Progenitor cell of endocrine pancreas (in vitro differentiated cells): ENCODE results near the gene KLK8. TPM values are rescaled to one million over a fixed set of nuclear protein-coding genes. Genes with fewer than 3 reads are reported as not detected.

ENCODE experiments used
- DNase-seq: peaks from one replicate; pipeline ENCODE4 v3.0.0; 2021; ENCODE audit warnings: low spot score; ENCODE audit not compliant: unreplicated experiment
- H3K27ac Mint-ChIP-seq: 2 replicates; pipeline ENCODE4 v1.8.0; 2021; ENCODE audit warnings: mild to moderate bottlenecking, moderate library complexity, mixed read lengths
- H3K27me3 Mint-ChIP-seq: 2 replicates; pipeline ENCODE4 v1.8.0; 2021; ENCODE audit warnings: mixed read lengths
- H3K36me3 Mint-ChIP-seq: 2 replicates; pipeline ENCODE4 v1.8.0; 2022; ENCODE audit warnings: mixed read lengths; ENCODE audit not compliant: insufficient read depth
- H3K4me1 Mint-ChIP-seq: 2 replicates; pipeline ENCODE4 v1.8.0; 2021; ENCODE audit warnings: low read depth, mixed read lengths
- H3K4me3 Mint-ChIP-seq: 2 replicates; pipeline ENCODE4 v1.8.0; 2021; ENCODE audit warnings: low read depth, mild to moderate bottlenecking, moderate library complexity, mixed read lengths
- H3K9me3 Mint-ChIP-seq: 2 replicates; pipeline ENCODE4 v1.8.0; 2021; ENCODE audit warnings: low read depth, mixed read lengths
- total RNA-seq: library from RNA; stranded (reverse); gene quantifications from 2 replicates; pipeline ENCODE4 v1.2.1, GENCODE V29; 2021
- TF ChIP-seq, protein P1 (sequence below): fragments of 200-600 bp; sonication (generic); IDR thresholded peaks from one replicate; pipeline ENCODE4 v1.5.0; 2021; ENCODE audit warnings: antibody characterized with exemption, mild to moderate bottlenecking; ENCODE audit not compliant: unreplicated experiment

KLK8 gene
- total RNA-seq, 1 donor from 2014 or later, result not detected

DNA sequence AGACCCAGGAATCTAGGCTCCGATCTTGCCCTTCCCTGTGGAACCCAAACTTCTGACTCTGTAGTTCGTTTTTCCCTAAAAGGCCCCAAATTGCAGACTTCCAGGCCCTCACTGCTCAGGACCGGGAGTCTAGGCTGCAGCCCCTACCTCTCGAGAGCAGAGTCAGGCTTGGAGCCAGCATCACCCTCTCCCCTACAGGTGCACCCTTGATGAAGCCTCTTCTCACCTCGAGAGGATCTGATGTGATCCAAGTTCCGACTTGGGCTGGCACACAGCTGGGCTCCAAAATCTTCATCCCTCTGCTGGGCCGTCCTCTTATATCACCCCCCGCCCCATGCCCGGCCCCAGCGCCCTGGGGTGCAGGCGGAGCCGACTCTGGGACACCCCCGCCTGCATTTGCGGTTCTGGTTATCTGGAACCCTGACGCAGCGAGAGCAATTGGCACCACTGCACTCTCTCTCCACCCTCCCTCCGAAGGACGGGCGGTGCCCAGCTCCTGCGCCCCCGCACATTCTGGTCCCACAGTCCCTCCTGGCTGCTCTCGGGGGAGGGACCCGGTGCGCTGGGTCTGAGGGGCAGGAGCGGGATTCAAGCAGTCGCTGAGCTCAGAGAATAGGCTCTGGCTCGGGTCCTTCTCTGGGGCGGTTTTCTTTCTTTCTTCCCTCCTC lies 17.6 kb downstream of the KLK8 start, which contains the start of gene KLK7:
KLK7 (minus strand) TSS at position 293 of the 668 bp plus-strand sequence. CDS start 1,518 bp downstream, outside the sequence.
- Mint-ChIP-seq H3K9me3 (no peaks in the 10 kb centered on the region), H3K36me3 (no peaks in the 10 kb centered on the region), H3K4me3 (no peak within 1 kb of the TSS), H3K27ac (peak within 1 kb of the TSS; percentile 37), H3K4me1 (no peaks in the 10 kb centered on the region), H3K27me3 (peaks cover 54% of the 10 kb centered on the region)
- TF ChIP-seq, protein P1, sequence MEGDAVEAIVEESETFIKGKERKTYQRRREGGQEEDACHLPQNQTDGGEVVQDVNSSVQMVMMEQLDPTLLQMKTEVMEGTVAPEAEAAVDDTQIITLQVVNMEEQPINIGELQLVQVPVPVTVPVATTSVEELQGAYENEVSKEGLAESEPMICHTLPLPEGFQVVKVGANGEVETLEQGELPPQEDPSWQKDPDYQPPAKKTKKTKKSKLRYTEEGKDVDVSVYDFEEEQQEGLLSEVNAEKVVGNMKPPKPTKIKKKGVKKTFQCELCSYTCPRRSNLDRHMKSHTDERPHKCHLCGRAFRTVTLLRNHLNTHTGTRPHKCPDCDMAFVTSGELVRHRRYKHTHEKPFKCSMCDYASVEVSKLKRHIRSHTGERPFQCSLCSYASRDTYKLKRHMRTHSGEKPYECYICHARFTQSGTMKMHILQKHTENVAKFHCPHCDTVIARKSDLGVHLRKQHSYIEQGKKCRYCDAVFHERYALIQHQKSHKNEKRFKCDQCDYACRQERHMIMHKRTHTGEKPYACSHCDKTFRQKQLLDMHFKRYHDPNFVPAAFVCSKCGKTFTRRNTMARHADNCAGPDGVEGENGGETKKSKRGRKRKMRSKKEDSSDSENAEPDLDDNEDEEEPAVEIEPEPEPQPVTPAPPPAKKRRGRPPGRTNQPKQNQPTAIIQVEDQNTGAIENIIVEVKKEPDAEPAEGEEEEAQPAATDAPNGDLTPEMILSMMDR, result no peak
- no peak for DNase-seq

DNA sequence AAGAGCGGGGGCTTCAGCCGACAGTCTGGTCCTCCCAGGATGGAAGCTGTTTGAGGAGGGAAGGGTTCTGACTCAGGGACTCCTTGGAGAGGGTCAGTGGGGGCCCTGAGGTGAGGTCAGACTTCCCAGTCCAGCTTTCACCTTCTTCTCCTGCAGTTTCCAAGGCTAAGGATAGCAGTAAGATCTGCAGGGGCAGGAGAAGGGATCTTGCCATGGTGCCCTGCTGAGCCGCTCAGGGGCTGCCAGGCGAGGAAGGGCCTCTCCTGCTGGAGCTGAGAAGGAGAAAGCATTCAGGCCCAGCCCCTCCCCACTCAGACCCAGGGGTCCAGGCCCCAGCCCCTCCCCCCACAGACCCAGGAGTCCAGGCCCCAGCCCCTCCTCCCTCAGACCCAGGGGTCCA lies 19.2 kb downstream of the KLK8 start:
- Mint-ChIP-seq H3K27me3 (peaks cover 43% of the 10 kb centered on the region), H3K36me3 (no peaks in the 10 kb centered on the region), H3K4me3 (no peak overlapping the region), H3K9me3 (peaks cover under 1% of the 10 kb centered on the region), H3K4me1 (no peaks in the 10 kb centered on the region), H3K27ac (no peak overlapping the region)
- DNase-seq, result no peak
- TF ChIP-seq, protein P1, result no peak

DNA sequence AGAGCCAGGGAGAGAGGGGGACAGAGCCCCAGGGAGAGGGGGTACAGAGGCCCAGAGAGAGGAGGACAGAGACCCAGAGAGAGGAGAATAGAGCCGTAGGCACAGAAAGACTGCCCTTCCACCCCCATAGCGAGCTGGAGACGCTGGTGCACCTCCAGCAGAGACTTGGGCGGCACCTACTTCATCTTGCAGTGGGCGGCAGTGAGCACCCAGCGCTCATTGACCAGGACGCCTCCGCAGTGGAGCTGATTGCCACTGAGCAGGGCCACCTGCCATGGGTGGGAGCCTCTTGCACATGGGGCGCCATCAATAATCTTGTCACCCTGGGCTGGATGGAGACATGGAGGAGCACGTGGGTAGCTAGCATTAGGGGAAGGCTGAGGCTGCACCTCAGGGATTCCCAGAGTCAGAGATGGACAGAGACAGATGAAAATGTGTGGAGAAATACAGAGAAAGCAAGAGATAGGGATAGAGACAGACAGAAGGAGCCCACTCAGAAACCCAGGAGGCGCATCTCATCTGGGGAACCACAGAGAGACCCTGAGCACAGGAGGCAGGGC lies 19.7 kb downstream of the KLK8 start:
- Mint-ChIP-seq H3K27me3 (peaks cover 41% of the 10 kb centered on the region), H3K27ac (peak overlapping the region; percentile 53), H3K9me3 (peaks cover 2% of the 10 kb centered on the region), H3K36me3 (no peaks in the 10 kb centered on the region), H3K4me3 (no peak overlapping the region), H3K4me1 (no peaks in the 10 kb centered on the region)
- DNase-seq, result no peak
- TF ChIP-seq, protein P1, result no peak

DNA sequence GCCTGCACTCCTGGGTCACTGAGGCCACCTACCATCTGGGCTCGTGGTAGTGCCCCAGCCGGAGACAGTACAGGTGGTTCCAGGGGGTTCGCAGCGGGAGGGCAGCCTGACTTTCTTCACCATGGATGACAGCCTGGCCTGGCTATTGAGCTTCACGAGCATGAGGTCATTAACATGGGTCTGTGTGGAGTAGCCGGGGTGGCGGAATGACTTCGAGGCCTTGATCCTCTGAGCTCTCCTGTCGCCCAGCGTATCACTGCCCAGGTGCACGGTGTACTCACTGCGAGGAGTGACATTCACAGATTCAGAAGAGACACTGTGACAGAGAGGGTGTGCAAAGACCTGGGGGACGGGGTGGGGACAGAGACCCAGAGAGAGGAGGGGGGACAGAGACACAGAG lies 21.2 kb downstream of the KLK8 start:
- DNase-seq, result no peak
- Mint-ChIP-seq H3K9me3 (peaks cover 2% of the 10 kb centered on the region), H3K27me3 (peaks cover 33% of the 10 kb centered on the region), H3K36me3 (no peaks in the 10 kb centered on the region), H3K4me1 (peaks cover 7% of the 10 kb centered on the region), H3K27ac (no peak overlapping the region), H3K4me3 (no peak overlapping the region)
- TF ChIP-seq, protein P1, result no peak

DNA sequence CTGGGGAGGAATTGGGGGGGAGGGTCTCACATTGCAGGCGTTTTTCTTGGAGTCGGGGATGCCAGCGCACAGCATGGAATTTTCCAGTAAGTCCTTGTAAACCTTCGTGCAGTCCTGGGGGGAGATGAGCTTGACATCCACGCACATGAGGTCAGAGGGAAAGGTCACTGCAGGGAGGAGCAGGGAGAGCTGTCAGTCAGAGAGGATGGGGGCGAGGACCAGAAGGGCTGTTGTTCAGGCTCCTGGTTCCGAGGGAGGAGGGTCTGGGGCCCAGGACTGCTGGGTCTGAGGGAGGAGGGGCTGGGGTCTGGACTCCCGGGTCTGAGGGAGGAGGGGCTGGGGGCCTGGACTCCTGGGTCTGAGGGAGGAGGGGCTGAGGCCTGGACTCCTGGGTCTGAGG lies 21.6 kb downstream of the KLK8 start:
- Mint-ChIP-seq H3K27ac (no peak overlapping the region), H3K27me3 (peaks cover 29% of the 10 kb centered on the region), H3K9me3 (peaks cover 2% of the 10 kb centered on the region), H3K4me3 (no peak overlapping the region), H3K36me3 (no peaks in the 10 kb centered on the region), H3K4me1 (peaks cover 7% of the 10 kb centered on the region)
- TF ChIP-seq, protein P1, result no peak
- no peak for DNase-seq
